Measurements from ENCODE around the gene LAGE3.

LAGE3 gene

GRCh38 chrX:154428176-154429171 is 50.6 kb downstream of the LAGE3 start, which contains the start of gene ATP6AP1:
ATP6AP1 (plus strand) TSS chrX:154428677; CDS start chrX:154428693, 16 bp downstream.
- peak; percentile 83 to 96 (median 92) for DNase-seq
- intact Hi-C loops (cut with DNase I) = no loop called here
